GM19468 (cell line): ENCODE data around the gene GTF2F1.
"Not testable (repeated sequence)": the region's sequence is repeated elsewhere in the genome, so short reads cannot be mapped to it uniquely, and the experiment has no call there.

Experiments
- ATAC-seq: cut with Tn5 transposase; IDR thresholded peaks from one replicate; pipeline ENCODE4 v1.9.1; 2021; ENCODE audit warnings: mild to moderate bottlenecking, moderate library complexity, moderate number of reproducible peaks; ENCODE audit not compliant: unreplicated experiment; ENCODE audit errors: extremely low read depth

The GTF2F1 gene

DNA sequence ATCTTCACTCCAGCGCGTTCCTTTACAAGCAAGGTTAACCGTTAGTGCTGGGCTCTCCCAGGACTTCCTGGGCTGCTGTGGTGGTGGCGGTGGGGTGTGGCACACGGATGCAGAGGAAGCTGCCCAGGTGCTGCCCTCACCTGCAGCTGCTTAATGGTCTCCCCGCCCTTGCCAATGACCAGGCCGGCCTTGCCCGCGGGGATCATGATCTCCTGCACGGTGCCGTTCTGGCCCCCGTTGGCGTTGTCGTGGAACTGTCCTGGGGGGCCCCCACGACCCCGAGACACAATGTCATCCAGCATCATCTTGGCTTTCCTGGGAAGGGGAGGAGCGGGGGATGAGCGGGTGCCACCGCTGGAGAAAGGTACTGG, 25.6 kb upstream of the GTF2F1 start:
- ATAC-seq: no peak

DNA sequence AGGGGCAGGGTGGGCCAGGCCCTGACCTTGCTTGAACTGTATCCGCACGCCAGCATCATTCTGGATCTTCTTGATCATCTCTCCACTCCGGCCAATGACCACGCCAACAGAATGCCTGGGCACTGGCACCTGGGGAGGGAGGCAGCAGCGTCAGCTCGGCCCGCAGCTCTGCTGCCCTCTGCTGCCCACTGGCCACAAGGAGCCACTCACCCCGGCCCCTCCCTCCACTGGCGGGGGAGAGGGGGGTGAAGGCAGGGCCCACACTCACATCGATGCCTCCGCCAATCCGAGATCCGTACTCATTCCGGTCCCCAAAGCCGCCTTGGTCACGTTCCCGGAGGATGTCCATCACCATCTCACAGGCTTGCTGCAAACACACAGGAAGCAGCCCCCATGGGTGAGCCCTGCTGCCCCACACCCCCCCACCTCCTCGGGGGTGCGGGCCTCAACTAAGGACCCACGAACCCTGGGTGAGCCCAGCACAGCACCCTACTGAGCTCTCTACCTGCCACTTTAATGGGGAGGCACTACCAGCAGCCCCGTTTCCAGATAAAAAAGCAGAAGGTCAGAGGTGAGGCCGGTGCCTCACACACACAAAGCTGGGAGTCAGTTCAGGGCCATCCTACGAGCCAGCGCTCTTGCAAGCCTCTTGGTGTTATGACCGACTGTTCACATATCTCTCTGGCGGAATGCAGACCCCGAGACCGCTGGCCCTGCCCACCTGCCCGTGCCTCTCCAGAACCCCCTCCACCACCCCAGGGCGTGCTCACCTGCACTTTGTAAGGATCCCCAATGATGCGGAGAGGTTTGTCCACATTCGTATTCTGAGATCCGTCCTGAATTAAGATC, 25.0 kb upstream of the GTF2F1 start:
- no peak for ATAC-seq

DNA sequence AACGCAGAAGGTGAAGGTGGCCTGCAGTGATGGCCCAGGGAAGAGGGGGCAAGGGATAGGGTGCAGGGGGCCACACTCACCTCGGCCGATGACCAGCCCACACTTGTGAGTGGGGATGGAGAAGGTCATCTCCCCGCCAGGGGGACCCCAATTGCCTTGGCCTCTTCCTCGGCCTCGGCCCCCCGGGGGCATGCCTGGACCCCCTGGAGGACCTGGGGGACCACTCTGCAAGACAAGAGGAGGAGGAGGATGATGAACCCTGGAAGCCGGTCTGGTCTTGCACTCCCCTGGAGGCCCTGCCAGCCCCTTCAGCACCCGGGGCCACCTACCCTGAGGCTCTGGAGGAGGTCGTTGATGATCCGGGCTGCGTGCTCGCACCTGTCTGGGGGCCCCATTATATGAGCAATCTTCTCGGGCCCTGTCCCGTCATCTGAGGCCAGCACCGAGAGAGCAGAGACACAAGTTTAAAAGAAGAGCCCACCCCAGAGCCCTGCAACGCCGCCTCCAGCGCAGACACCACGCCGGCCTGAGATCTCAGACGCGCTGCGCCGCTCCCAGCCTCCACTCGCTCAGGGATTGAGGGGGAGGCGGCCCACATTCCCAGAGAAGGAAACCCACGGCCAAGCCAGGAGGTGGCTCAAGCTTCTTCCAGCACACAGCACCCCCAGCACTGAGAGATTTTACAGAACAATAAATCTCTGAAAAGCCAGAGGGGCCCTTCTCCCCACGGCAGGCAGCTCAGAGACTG, 23.9 kb upstream of the GTF2F1 start:
- ATAC-seq: no peak

DNA sequence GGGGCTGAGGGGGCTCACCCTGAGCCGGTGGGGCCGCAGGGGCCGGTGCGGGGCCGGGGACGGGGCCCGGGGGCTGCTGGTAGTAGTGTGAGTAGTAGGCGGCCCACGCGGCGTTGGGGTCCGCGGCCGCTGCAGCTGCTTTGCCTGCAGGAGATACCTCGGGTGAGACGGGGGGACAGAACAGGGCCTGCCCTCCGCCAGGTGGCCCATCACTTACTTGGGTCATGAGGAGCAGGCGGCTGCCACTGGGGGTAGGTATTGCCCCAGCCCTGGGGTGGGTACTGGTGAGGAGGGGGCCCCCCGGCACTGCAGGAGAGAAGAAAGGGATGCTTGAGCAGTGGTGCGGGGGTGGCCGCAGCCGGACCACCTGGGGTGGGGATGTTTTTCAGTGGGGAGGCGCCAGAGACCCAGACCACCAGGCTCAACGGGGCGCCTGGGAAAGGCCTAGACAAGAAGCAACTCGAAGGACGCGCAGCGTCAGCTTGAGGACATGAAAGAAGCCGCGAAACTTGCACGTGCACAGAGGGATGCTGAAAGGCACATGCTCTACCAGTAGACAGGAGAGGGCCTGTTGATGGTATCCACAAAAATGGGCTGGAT, 22.7 kb upstream of the GTF2F1 start:
- ATAC-seq: no peak

DNA sequence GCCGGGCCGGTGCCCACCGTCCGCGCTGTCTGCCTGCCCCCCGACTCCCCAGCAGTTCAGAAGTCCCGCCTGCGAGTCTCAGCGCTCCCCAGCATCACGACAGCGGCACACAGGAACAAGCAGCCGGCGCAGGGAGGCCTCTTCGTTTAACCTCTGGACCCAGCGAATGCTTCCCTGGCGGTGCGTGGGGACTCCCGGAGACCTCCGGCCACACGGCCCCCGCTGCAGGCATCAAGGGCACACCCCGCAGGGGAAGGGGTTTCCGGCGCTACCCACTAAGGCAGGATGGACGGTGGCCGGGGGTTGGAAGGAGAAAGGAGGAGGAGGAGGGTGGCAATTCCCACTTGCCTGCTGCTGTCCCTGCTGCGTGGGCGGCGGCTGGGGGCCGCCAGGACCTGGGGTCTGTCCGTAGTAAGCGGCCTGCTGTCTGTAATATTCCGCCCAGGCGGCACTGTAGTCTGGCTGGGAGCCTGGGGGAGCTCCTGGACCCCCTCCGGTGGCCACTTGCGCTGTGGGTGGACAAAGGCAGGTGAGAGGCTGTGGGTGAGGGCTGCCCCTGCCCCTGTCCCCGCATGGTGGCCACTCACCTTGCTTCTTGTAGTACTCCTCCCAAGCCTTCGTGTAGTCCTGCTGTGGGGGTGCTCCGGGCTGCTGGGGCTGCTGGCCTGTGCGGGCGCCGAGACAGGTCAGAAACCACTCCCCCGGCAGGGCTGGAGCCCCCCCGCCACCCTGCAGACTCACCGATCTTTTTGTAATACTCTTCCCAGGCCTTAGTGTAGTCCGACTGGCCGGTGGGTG, 22.0 kb upstream of the GTF2F1 start:
- ATAC-seq: no peak

DNA sequence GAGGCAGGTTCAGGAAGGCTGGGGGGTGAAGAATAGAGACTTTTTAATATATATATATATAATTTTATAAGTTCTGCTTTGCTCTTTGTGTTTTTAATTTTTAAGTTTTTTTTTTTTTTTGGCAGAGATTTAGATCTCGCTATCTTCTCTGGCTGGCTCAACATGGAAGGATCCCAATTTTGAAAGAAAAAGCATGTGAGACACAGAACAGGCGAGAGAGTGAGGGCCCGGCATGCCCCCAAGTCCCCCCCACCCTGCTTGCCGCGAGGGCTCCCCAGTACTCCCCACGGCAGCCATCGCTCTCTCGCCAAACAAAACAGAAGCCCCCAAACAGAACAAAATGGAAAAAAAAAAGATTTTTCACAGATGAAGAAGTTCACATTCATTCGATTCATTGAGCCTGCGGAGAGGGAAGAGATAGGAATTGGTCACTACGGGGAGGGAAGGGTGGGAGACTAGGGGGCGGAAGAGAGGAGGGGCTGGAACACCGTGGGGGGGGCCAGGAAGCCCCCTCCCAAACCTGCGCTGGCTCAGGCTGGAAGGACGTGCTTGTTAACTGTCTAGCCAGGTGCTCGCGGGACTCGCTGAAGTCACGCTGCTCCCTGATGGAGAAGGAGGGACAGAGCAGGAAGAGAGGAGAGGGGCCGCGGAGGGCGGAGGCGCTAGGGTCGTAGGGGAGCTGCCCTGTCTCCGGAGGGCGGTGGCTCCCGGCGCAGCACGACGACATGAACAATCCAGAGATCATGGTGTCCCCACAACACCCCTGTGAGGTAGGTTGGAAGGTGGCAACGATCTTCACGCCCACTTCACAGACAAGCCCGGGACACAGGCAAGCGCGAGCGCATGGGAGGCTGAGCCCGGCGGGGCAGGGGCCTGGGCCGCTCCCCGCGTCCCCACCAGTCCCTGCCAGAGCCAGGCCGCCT, 21.0 kb upstream of the GTF2F1 start:
- no peak for ATAC-seq

DNA sequence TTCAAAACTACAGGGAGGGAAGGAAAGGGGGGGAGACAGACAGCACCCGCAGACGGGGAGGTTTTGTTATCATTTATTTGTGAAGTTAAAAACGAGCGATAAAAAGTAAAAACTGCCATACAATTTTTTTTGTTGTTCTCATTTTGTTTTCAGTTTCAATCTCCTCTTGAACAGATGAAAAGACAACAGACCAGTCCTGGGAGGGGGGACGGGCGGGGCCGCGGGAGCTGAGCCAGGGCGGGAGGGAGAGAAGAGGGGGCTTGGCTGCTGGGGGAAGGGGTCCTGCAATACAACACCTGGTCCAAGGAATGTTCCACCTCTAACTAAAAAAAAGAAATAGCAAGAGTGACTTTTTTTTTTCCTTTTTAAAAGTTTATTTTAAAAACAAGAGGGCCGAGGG, 20.3 kb upstream of the GTF2F1 start:
- no peak for ATAC-seq

DNA sequence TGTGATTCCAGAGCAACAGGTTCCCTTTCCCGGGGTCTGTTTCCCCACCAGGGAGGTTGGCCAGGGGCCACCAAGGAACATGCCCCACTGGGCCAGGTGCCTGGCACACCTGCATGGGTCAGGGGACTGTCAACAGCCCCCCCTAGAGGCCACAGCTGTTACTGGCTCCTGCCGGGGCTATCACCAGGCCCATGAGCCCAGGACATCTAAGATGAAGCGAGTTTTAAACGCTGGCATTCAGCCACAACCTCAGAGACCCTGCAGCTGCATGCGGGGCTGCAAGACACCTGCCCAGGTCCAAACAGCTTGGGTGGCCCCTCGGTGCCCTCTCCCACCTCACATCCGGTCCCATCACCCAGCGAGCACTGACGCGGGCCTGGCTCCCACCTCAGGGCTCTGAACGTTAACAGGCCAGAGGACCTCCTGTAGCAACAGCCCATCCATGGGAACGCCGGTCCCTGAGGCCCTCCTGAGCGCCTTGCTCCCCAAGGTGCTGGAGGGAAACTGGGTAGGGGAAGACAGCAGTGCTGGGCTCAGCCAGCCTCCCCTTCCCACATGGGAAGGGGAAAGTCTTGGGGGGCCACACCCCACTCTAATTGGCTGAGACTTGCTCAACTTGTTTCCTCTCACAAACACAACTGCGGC, 19.6 kb upstream of the GTF2F1 start:
- no peak for ATAC-seq

DNA sequence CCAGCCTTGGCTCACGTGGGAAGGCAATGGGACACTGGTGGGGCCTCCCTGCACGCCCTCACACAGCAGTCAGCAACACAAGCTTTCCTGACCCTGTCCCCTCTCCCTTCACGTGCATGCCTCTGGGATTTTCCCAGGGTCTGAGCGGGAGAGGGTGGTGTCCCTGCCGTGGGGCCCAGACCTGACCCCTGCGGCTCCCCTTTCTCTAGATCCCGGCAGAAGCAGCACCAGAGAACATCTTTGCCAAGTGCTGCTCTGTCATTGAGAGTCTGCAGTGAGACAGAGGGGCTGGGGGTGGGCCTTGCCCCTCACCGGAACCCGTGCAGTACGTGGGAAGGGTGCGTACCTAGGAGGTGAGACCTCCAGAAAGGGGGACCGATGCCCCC, 19.1 kb upstream of the GTF2F1 start:
- no peak for ATAC-seq

DNA sequence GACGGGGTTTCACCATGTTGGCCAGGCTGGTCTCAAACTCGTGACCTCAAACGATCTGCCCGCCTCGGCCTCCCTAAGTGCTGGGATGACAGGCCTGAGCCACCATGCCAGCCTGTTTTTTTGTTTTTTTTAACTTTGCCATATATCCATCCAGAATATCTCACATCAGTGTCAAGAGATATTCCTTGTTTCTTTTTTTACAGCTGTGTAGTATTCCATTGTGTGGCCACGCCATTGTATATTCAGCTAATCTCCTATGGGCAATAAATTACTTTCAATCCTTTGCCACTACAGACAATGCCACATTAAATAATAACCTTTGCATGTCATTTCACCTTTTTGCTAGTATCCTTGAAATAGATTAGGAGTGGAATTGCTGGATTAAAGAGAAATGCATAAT, 16.4 kb upstream of the GTF2F1 start:
- ATAC-seq: no peak

DNA sequence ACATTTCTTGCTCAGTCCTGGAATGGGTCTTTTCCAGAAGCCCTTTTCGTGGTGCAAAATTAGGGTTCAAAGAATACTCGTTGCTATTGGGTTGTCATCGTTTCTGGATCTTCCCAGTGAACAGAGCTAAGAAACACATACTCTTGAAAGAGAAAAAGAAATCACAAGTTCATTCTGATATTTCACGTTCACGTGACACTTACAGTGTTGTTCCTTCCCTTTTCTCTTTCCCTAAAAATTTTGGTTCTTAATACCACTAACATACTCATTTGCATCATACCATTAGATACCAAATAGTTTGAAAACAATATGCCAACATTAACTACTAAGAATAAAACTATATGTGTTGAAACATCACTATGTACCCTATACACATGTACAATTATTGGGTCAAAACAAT, 13.4 kb upstream of the GTF2F1 start:
- no peak for ATAC-seq

DNA sequence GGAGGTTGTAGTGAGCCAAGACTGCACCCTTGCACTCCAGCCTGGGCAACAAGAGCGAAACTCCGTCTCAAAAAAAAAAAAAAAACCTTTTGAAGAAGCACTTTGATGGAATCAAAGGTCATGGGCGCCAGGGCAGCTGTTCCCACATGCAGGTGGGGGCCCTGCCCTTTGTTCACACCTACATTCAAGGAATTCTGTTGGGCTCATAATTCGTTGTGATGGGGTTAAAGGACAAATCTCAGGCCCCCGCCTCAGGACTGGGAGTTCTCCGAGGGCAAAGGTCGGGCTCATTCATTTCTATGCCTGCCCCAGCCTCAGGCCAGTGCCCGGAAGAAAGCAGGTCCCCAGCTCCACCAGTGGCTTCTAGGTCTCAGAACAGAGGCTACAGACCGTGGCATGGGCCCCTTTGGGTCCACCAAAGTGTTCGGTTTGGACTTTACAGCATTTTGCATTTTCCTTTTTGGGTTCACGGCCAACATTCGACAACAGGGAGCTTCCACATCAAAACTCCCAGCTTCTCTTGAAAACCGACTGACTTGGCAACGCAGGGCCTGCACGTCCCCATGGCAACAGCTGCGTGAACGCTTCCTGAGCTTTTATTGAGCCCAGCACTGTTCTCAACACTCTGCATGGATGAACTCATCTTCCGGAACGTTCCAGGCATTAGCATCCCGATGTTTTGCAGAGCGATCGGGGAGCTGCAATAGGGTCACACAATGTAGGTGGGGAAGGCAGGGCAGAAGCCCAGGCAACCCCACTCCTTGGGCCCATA, 10.1 kb upstream of the GTF2F1 start:
- no peak for ATAC-seq

DNA sequence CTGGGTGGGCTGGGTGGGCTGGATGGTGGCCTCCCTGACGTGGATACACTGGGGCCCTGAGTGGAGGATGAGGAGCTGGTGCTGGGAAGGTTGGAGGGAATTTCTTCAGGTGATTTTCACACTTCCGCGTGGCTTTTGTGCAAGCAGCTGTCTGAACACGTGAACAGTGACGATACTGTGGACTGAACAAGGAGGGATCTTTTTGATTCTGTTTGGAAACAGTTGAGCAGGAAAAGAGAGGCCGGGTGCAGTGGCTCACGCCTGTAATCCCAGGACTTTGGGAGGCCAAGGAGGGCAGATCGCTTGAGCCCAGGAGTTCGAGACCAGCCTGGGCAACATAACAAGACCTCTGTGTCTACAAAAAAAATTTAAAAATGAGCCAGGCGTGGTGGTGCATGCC, 9.1 kb upstream of the GTF2F1 start:
- ATAC-seq: no peak

DNA sequence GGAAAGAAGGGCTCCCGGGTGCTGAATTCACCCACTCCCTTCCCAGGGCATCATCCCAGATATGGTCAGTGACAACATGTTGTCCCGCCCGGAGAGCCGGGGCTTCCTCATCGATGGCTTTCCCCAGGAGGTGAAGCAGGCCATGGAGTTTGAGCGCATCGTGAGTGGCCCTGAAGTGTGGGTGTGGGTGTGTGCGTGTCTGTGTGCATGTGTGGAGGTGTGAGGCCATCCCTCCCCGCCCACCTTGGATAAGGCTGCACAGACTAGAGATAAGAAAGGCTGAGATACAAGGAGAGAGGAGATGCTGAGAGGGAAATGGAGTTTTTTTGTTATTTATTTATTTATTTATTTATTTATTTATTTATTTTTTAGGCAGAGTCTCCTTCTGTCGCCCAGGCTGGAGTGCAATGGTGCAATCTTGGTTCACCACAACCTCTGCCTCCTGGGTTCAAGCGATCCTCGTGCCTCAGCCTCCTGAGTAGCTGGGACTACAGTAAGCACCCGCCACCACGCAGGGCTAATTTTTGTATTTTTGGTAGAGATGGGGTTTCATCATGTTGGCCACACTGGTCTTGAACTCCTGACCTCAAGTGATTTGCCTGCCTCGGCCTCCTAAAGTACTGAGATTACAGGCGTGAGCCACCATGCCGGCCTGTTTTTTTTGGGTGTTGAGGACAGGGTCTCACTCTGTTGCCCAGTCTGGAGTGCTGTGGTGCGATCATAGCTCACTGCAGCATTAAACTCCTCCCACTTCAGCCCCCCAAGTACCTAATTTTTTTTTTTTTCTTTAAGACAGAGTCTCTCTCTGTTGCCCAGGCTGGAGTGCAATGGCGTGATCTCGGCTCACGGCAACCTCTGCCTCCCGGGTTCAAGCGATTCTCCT, 7.3 kb upstream of the GTF2F1 start:
- not testable (repeated sequence) for ATAC-seq

DNA sequence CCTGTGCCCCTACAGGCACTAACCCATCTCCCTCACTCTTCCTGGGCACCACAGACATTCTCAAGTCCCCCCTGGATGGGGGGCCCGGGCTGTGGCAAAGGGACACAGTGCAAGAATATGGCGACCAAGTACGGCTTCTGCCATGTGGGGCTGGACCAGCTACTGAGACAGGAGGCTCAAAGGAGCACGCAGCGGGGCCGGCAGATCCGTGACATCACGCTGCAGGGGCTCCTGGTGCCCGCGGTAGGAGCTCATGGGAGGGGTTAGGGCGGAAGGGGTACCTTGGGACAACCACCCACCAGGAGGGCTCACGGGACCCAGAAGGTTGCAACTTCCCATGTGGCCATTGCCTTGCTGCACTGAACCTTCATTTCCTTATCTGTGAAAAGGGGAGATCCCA, 3.3 kb upstream of the GTF2F1 start:
- ATAC-seq: no peak

DNA sequence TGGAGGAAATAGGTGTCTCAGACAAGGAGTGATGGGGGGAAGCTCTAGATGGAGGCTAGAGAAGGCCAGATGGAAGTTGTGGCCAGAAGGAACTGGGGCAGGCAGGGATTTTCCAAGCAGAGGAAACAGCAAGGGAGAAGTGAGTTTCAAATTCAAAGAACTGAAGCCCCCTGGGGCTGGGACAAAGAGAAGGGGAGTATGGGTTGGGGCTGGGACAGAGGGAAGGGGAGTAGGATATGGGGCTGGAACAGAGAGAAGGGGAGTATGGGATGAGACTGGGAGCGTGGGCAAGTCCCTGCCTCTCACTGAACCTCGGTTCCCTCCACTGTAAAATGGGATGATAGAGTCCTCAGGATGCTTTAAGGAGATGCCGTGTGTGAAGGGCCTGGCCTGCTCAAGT, 1.9 kb upstream of the GTF2F1 start:
- ATAC-seq: no peak

DNA sequence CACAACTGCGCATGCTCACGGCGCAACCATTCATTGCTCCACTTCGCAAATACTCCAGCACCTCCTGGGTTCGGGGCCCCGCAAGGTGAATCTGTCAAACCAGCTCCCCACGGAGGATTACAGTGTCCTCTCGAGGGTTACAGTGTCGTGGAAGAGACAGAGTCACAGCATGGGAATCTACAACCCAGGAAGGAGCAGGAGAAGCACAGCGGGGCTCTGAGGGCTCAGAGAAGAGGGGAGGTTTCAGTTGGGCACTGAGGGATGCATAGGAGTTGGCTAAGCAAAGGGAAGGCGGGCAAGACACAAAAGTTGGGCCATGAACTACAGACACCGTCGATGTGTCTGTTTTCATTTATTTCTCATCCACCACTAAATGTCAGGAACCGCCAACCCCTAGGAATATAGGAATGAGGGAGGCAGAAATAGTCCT, 1.0 kb upstream of the GTF2F1 start:
- no peak for ATAC-seq
